K562 (cell line): ENCODE measurements around the gene COPS6. TPM values are rescaled to one million over a fixed set of nuclear protein-coding genes. Genes with fewer than 3 reads are reported as not detected.

Source experiments
- ATF1 ChIP-seq, 2 experiments: fragments of 450-650 bp in 1 of 2; IDR thresholded peaks; 2 replicates each; pipeline ENCODE4 v1.6.1; 2016; ENCODE audit warnings: missing compliant biosample characterization in 1 of 2, missing genetic modification characterization in 1 of 2
- CAMTA2 ChIP-seq: fragments of 250-450 bp; sonication (Bioruptor Pico); conservative IDR thresholded peaks from 2 replicates; pipeline ENCODE4 v1.5.1; 2022
- CREM ChIP-seq: IDR thresholded peaks from 2 replicates; pipeline ENCODE4 v1.6.1; 2014; ENCODE audit warnings: antibody characterized with exemption, low read depth
- FOS ChIP-seq: IDR thresholded peaks from 3 replicates; pipeline ENCODE4 v1.6.1; 2011; ENCODE audit not compliant: insufficient read length; ENCODE audit errors: extremely low read depth
- FOXK1 ChIP-seq: sonication (generic); formaldehyde crosslinking; IDR thresholded peaks from 2 replicates; pipeline ENCODE4 v1.8.0; 2022; ENCODE audit warnings: missing genetic modification reagents, mild to moderate bottlenecking, borderline replicate concordance
- FOXP4 ChIP-seq: sonication (generic); formaldehyde crosslinking; IDR thresholded peaks from 2 replicates; pipeline ENCODE4 v1.8.0; 2022; ENCODE audit warnings: mild to moderate bottlenecking, missing genetic modification reagents, borderline replicate concordance
- HEY1 ChIP-seq: fragments of 250-450 bp; sonication (Bioruptor Pico); IDR thresholded peaks from 2 replicates; pipeline ENCODE4 v1.5.0; 2020; ENCODE audit warnings: mild to moderate bottlenecking, moderate library complexity, borderline replicate concordance
- KDM5B ChIP-seq: fragments of 200-600 bp; sonication (generic); IDR thresholded peaks from 2 replicates; pipeline ENCODE4 v1.6.1; 2012; ENCODE audit warnings: low read depth, mild to moderate bottlenecking, moderate library complexity, low read length, control low read depth, inconsistent platforms; ENCODE audit not compliant: insufficient replicate concordance
- L3MBTL2 ChIP-seq: fragments of 450-650 bp; IDR thresholded peaks from 2 replicates; pipeline ENCODE4 v1.6.1; 2016; ENCODE audit warnings: mild to moderate bottlenecking, moderate library complexity
- MAFF ChIP-seq: IDR thresholded peaks from 2 replicates; pipeline ENCODE4 v1.6.1; 2012; ENCODE audit warnings: low read length, improper control_type of control experiment
- PATZ1 ChIP-seq: fragments of 250-450 bp; sonication (Bioruptor Pico); IDR thresholded peaks from 2 replicates; pipeline ENCODE4 v1.5.0; 2020; ENCODE audit warnings: mild to moderate bottlenecking, borderline replicate concordance
- POLR2H ChIP-seq: IDR thresholded peaks from 2 replicates; pipeline ENCODE4 v1.6.1; 2016; ENCODE audit warnings: missing genetic modification characterization, low read depth, mild to moderate bottlenecking, control low read depth, missing compliant biosample characterization, moderate library complexity
- SREBF2 ChIP-seq: sonication (generic); formaldehyde crosslinking; IDR thresholded peaks from 2 replicates; pipeline ENCODE4 v1.4.0; 2020; ENCODE audit warnings: mild to moderate bottlenecking, missing genetic modification reagents
- SRSF9 ChIP-seq: fragments of 200-400 bp; formaldehyde crosslinking; IDR thresholded peaks from 2 replicates; pipeline ENCODE4 v1.6.1; 2017; ENCODE audit warnings: low read depth, low read length, borderline replicate concordance
- ZC3H4 ChIP-seq: sonication (generic); formaldehyde crosslinking; IDR thresholded peaks from 2 replicates; pipeline ENCODE4 v1.9.0; 2021; ENCODE audit warnings: missing genetic modification reagents, borderline replicate concordance
- ZNF23 ChIP-seq: fragments of 250-450 bp; sonication (Bioruptor Pico); IDR thresholded peaks from 2 replicates; pipeline ENCODE4 v1.4.0; 2020; ENCODE audit warnings: mild to moderate bottlenecking
- ZNF639 ChIP-seq, 2 experiments: fragments of 200-800 bp in 1 of 2; sonication (Bioruptor generic) in 1 of 2; sonication (generic) in 1 of 2; formaldehyde crosslinking in 1 of 2; IDR thresholded peaks in 1 of 2; conservative IDR thresholded peaks in 1 of 2; 2 replicates each; pipeline versions ENCODE4 v1.5.0 to v1.6.1; 2016 to 2020; ENCODE audit warnings: missing compliant biosample characterization in 1 of 2, missing genetic modification characterization in 1 of 2, missing genetic modification reagents in 1 of 2
- ZNF766 ChIP-seq: fragments of 200-800 bp; sonication (Bioruptor generic); conservative IDR thresholded peaks from 2 replicates; pipeline ENCODE4 v1.6.1; 2016; ENCODE audit warnings: missing genetic modification characterization, missing compliant biosample characterization
- polyA plus RNA-seq, 8 experiments: library from polyadenylated mRNA; depleted of rRNA in 4 of 8; stranded (reverse) in 5 of 8; unstranded in 3 of 8; fragments of >200 nt; fragmentation: Nextera tagmentation in 2 of 8; fragmentation: Illumina TruSeq in 1 of 8; extraction: Ambion mirVana in 2 of 8; extraction: Trizol in 1 of 8; gene quantifications; 2 replicates each; pipeline versions ENCODE4 v1.2.1 to v1.2.3, GENCODE V29; 2011 to 2014; ENCODE audit warnings: inconsistent platforms in 1 of 8, missing spikeins in 1 of 8
- total RNA-seq, 7 experiments: library from RNA; depleted of rRNA in 6 of 7; stranded (reverse); fragments of >200 nt in 6 of 7; fragmentation: Illumina TruSeq in 2 of 7; extraction: Trizol in 2 of 7; gene quantifications; 2 replicates each; pipeline versions ENCODE4 v1.2.1 to v1.2.3, GENCODE V29; 2011 to 2021; ENCODE audit warnings: low replicate concordance in 1 of 7
- TF ChIP-seq, protein P1 (sequence below): fragments of 250-450 bp; sonication (Bioruptor Pico); IDR thresholded peaks from 2 replicates; pipeline ENCODE4 v1.4.0; 2020
- TF ChIP-seq, protein P2 (sequence below): fragments of 250-450 bp; sonication (Bioruptor Pico); IDR thresholded peaks from 2 replicates; pipeline ENCODE4 v1.6.1; 2021; ENCODE audit warnings: mild to moderate bottlenecking

Gene COPS6
- total and polyA plus RNA-seq, 9 of the 15 experiments (the other 6 are each of a cell fraction or from before 2014, with no cell fraction given), result 63.0 to 331 (median 168) TPM

DNA sequence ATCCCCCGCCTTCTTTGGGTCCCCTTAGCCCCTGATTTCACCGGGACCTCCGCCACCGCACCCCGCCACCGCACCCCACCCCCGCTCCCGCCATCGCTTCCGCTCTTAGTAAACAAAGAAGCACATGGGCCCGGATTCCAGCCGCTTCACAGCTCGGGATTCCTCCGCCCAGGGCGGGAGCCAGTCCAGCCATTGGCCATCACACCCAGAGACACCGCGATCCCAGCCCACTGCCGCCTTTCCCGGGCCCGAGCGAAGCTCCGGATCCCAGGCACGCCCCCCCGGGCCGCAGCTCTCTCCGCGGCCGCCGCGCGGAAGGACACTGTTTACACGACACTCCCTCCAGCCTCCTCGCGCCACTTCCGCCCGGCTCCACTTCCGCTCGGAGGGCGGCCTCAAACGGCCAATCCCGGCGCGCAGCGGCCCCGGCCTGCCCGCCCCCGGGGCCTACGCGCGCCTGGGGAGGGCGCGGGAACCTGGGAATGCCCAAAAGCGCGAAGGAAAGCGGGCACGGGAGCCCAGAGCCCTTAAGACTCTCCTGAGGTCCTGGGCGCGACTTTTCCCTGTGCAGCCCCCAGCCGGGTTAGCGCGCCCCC, 11.7 kb downstream of the COPS6 start (continued):
- TF ChIP-seq ZNF639 (CRISPR knock-in tag; conservative IDR thresholded peaks at IDR 0.05 in 1 of 2, IDR thresholded peaks at IDR 0.05 in 1 of 2) (peak in 1 of 2 experiments; percentile 93; a peak in 1 of 4 replicates), POLR2H (no peak), SRSF9 (no peak), ZNF23 (CRISPR knock-in tag) (no peak), ZC3H4 (CRISPR knock-in tag) (no peak), CAMTA2 (0 out of 2 replicates have a peak, but pooled peaks have one; percentile 41), FOS (peak; percentile 25), KDM5B (peak; percentile 39), FOXP4 (CRISPR knock-in tag) (no peak; the same call in 1 of the 2 replicates), FOXK1 (CRISPR knock-in tag) (0 out of 2 replicates have a peak, but pooled peaks have one; percentile 54), MAFF (no peak), PATZ1 (CRISPR knock-in tag) (0 out of 2 replicates have a peak, but pooled peaks have one; percentile 49), CREM (peak; percentile 94), ATF1 (CRISPR knock-in tag; IDR thresholded peaks at IDR 0.05) (no peak), ATF1 (tag; IDR thresholded peaks at IDR 0.05) (peak; percentile 93), HEY1 (no peak), SREBF2 (no peak), ZNF766 (no peak), L3MBTL2 (peak; percentile 72; the same call in 1 of the 2 replicates)
- TF ChIP-seq, protein P1, sequence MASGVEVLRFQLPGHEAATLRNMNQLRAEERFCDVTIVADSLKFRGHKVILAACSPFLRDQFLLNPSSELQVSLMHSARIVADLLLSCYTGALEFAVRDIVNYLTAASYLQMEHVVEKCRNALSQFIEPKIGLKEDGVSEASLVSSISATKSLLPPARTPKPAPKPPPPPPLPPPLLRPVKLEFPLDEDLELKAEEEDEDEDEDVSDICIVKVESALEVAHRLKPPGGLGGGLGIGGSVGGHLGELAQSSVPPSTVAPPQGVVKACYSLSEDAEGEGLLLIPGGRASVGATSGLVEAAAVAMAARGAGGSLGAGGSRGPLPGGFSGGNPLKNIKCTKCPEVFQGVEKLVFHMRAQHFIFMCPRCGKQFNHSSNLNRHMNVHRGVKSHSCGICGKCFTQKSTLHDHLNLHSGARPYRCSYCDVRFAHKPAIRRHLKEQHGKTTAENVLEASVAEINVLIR (CRISPR knock-in tag), result peak; percentile 79
- TF ChIP-seq, protein P2, sequence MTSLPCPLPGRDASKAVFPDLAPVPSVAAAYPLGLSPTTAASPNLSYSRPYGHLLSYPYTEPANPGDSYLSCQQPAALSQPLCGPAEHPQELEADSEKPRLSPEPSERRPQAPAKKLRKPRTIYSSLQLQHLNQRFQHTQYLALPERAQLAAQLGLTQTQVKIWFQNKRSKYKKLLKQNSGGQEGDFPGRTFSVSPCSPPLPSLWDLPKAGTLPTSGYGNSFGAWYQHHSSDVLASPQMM (CRISPR knock-in tag), result no peak
